HG03066 (cell line): ENCODE measurements around the gene FAP.

Experiments
- ATAC-seq: cut with Tn5 transposase; IDR thresholded peaks from one replicate; pipeline ENCODE4 v1.9.1; 2021; ENCODE audit warnings: low read depth; ENCODE audit not compliant: unreplicated experiment

Gene FAP

DNA sequence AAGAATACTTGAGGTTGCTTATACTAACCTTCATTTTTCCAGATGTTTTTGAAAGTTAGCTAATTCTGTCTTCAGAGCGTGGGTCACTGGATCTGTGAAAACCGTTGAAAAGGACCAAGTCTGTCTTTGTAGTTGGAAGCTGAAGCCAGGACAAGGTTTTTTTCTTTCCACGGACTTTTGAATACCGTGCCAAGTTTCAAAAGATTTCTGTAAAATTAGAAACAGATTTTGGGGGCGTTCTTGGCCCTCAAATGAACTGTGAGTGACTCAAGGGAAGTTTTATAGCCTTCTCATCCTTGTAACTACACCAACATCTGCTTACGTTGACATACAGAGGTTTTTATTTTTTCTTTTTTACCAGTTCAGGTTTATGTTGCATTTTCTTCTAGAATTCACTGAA lies at the start of gene FAP:
TSS of gene FAP (minus strand) at position 152 of the 400 bp plus-strand sequence. CDS start at position 34, 118 bp downstream.
- no peak for ATAC-seq

GRCh38 chr2:162291748-162292147 lies 48.5 kb upstream of the FAP start:
- no peak for ATAC-seq

DNA sequence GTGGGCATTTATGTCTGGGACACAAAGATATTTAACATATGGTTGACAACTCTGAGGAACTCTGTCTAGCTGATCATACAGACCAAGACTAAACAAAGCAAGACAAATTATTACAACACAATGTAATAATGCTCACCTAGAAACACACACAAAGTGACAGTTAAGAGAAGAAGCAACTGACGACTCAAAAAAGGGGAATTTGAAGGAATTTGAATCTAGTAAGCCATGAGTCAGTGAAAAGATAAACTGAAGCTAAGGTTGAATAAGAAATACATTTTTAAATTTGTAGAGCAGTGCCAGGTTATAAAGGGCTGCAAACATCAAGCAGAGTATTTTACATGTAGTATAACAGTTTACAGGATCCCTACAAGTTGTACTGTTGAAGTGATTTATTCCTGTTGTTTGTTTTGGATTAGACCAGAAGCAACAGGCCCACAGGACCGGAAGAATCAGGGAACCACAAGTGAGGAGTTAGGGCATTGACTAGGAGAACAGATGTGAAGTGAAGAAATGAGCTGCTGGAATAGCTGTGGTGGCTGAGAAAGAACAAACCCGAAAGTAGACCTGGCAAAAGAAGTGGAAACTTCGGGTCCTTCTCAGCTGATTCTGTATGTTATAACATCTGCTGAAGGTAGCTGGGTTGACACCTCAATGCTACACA lies 39.6 kb upstream of the FAP start:
- ATAC-seq = no peak

- ATAC-seq = no peak
Observed at GRCh38 chr2:162280654-162281053, 37.4 kb upstream of the FAP start.

DNA sequence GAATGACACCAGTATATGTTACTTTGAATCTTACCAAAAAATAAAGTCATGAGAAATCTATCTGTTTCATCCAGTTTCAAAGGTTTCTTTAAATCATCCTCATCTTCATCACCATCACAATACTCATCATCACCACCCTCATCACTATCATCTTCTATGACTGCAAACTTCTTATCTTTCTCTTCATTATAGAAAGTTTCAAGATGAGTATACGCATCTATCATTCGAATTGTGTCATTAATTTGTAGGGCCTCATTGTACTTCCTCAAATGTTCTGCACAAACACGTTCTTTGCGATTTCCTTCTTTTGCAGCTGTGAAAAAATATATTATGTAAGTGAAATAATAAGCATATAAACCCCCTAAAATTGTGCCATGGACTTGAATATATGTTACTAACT lies 34.1 kb upstream of the FAP start:
- ATAC-seq = no peak

DNA sequence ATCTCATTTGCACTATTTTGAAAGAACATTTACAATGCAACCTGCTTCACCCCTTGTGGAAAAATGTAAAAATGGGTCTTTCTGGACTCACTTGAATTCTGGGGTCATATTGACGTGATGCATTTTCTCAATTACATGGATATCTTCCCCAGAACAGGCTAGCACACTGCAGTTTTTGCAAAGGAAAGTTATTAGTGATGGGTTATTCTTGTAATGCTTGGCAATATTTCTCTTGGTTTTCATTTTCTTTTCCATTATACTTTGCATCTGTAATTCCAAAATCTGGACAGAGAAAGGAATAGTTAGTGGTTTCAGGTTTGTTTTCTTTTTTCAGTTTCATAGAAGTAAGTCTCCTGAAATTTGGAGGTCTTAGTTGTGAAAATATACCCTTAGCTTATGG lies 24.8 kb upstream of the FAP start:
- no peak for ATAC-seq

GRCh38 chr2:162267496-162267895 lies 24.3 kb upstream of the FAP start:
- no peak for ATAC-seq

DNA sequence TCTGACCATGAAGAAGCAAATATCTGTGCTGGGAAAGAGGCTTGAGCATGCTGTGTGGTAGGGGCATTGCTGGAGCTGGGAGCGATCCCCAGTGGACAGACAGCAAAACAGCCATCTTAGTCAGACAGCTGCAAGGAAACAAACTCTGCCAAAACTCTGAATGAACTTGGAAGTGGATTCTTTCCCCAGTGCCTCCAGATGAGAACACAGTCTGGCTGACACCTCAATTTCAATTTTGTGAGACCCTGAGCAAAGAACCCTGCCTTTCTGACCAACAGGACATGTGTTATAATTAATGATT lies 23.2 kb upstream of the FAP start:
- no peak for ATAC-seq

- ATAC-seq = no peak
Observed at GRCh38 chr2:162265666-162266459, 22.6 kb upstream of the FAP start.

- ATAC-seq = peak; percentile 51
Observed at GRCh38 chr2:162261032-162261945, 18.0 kb upstream of the FAP start.

DNA sequence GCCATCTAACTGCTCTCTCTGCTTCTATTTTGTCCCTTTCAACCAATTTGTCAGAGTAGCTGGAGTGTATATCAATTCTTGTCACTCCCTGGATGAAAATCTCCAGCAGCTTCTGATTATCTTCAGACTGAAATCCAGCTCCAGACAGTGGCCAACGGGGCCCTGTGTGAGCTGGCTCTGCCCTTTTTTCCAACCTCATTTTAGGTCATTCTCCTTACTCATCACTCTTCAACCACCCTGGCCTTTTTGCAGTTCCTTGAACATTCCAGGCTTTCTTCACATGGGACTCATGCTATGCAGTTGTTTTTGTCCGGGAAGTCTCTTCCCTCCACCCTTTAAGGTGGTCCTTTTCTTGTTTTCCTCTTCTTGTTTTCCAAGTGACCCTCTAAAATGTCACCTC lies 15.4 kb upstream of the FAP start:
- no peak for ATAC-seq

DNA sequence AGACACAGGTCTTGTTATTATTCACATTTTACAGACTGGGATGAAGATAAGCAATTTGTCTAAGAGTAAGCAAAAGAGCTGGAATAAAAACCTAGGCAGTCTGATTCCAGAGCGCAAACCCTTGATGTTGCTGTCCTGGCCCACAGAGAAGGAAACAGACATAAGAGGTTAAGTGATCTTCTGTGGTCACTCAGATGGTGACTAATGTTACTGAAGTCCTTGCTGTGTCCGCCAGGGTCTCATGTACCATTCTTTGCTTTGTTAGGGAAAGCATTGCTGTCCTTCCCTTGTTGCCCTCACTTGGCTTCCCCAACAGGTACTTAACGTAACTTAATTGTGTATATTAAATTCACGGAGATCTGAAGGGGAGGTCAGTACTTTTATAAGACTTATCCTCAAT lies 14.9 kb upstream of the FAP start:
- no peak for ATAC-seq

DNA sequence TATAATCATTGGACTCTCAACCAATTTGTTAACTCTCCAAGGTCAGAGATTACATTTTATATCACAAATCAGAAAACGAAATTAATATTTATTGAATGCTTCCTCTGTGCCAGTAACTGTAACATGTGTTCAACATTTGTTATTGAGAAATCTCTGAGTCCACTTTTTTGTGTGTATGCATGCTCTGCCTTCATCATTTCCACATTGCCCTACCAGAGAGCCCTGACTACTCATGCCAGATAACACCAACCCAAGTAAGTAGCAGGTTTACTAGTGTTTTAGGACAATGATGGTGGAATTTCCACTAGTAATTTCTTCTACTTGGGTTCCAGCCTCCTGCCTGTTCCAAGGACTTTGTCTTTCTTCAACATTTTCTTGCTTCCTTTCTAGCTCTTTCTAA lies 14.2 kb upstream of the FAP start:
- no peak for ATAC-seq

- no peak for ATAC-seq
Observed at GRCh38 chr2:162256591-162256991, 13.3 kb upstream of the FAP start.

GRCh38 chr2:162254236-162254871 lies 11.1 kb upstream of the FAP start:
- no peak for ATAC-seq

DNA sequence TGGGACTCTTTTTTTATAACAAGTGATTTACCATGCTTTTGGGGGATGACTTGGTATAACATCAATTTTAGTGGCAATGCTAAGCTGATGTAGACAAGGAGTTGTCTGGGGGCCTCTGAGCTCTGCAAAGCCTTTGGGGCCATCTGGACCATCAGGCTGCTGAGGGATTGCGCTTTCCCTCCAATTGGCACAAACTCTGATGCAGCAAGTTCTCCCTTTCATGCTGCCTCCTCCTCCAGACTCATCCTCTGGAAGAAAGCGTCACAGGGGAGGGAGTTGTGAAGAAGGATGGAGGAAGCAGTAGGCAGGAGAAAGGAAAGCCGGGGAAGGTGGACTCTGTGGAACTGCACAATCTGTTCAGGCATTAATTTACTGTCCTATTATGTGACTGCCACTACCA lies 10.2 kb upstream of the FAP start:
- ATAC-seq = no peak

DNA sequence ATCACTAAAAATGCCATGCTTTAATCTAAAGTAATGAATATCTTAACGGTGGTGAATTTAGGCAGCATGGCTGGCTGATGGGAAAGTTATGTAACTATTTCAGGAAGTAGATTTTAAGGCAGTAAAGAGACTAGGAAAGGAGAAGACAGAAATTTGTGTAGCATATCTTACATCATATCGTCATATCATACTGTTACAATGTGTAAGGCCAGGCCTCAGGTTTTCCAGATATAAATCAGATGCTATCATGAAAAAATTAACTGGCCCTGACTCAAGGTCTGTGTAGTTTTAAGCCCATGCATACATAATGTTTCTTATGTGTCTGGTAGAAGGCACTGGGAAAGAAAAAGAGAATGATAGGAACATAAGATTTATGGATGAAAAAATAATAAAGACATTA lies 8.9 kb upstream of the FAP start:
- ATAC-seq = no peak

DNA sequence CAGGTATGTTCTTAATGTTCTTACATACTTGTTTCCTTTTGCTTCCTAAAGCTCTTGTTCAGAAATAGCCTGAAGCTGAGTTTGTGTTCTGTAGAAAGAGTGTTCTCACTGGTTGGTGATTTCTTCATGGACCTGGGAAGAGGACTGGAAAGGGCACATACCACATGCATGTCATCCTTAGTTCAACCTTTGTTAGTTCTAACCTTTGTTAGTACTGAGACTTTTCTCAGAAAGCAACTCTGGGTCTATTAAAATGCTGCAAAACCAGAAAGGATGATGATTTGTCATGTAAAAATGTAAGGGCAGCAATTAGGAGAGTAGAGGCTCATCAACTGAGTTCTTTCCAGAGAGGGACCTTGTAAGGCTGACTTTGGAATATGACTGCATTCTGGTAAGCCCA lies 2.5 kb upstream of the FAP start:
- no peak for ATAC-seq

DNA sequence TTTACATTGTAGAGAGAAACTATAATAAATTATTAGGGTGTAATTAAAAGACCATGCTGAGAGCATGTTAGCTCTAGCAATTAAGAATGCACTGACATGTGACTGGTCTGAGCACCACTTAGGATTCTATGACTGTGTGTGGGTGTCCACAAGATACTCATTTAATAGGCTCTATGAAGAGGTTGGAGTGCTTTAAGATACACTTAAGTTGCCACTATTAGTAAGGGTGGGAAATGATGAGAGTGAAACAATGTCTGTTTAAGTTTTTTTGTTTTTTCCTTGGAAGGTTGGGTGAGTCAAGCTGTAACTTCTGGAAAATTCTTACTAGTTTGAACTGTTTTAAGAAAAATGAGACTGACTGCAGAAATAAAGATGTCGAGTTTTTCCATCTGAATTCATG lies 1.8 kb upstream of the FAP start:
- ATAC-seq = no peak

DNA sequence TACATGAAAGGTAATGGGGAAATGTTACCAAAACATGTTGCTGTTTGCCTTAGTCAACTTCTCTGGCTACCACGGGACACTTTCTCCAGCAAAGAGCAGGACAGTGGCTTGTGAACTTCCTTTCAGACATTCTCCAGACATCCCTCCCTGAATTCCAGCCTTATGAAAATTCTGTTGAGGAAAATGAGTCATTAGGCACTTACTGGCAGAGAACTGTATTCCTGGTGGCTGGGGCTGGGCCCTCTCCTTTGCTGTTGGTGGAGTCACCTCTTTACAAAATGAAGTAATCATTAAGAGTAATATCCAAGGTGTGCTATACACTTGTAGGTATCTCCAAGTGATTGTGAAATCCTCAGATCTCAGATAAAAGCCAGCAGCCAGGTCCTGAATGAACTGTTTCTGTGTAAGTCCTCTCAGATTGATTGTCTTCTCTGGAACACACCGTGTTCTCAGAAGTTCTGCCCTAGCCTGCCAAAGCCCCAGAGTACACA lies 1.3 kb upstream of the FAP start:
- no peak for ATAC-seq

DNA sequence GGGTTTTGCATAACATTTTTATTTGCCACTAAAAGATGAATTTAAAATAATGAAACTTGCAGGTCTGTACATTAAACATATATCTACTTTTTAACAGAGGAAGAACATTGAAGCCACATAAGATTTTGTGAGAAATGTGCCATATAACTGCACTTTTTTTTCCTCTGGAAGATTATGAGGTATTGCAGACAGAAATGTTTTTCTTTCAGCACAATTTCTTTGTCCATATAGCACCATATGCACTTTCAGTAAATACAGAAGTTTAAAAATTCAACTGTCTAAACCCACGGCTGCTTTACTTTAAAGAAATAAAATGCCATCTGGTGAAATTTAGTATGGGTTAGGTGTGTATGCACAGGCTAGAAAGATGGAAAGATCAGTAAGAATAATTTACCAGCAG lies 470 bp upstream of the FAP start:
- no peak for ATAC-seq
